ENCODE data around the gene MYRF. TPM values are rescaled to one million over a fixed set of nuclear protein-coding genes. Genes with fewer than 3 reads are reported as not detected.

The MYRF gene
- total and polyA plus RNA-seq, 2 donors from 2014 or later, result 6.0 to 36.3 TPM

- no peaks in the 10 kb centered on the region for H3K9me3 ChIP-seq (ENCODE audit: control insufficient read depth in 2 of 3, insufficient read depth in 1 of 3, low read length in 3 of 3)
- no peaks in the 10 kb centered on the region for H3K27me3 ChIP-seq (ENCODE audit: control insufficient read depth, insufficient read depth, low read length)
- H3K4me3 ChIP-seq (ENCODE audit: low read length in 3 of 3), result no peak overlapping the region
- no peak for TF ChIP-seq CTCF (IDR thresholded peaks at IDR 0.05; ENCODE audit: borderline replicate concordance, extremely low read depth, insufficient read depth)
- H3K36me3 ChIP-seq (ENCODE audit: control insufficient read depth in 2 of 3, insufficient read depth in 3 of 3, low read length in 3 of 3), result peaks cover 0 to 4% (median 0%) of the 10 kb centered on the region in 3 donors
- FAIRE-seq (no peak), DNase-seq (no peak)
- intact Hi-C loops (cut with DNase I), result loop anchor here (5.0 kb wide), 1 partner anchor 49 kb away; the partner anchor contains the start of gene DAGLA
- H3K27ac ChIP-seq (ENCODE audit: low read depth in 2 of 2, low read length in 2 of 2), result no peak overlapping the region
- H3K4me1 ChIP-seq (ENCODE audit: control insufficient read depth in 2 of 3, insufficient read depth in 2 of 3, low read depth in 1 of 3, low read length in 3 of 3), result peaks cover 0 to 3% (median 0%) of the 10 kb centered on the region in 3 donors
- H3K9ac ChIP-seq (ENCODE audit: low read length in 3 of 3), result no peak overlapping the region
Measured at GRCh38 chr11:61731211-61731951, 21.1 kb upstream of the MYRF start.

- no peak overlapping the region for H3K9ac ChIP-seq (ENCODE audit: low read length in 3 of 3)
- H3K27me3 ChIP-seq (ENCODE audit: control insufficient read depth, insufficient read depth, low read length), result no peaks in the 10 kb centered on the region
- peaks cover 0 to 6% (median 0%) of the 10 kb centered on the region in 3 donors for H3K36me3 ChIP-seq (ENCODE audit: control insufficient read depth in 2 of 3, insufficient read depth in 3 of 3, low read length in 3 of 3)
- DNase-seq (no peak), FAIRE-seq (no peak)
- no peak for TF ChIP-seq CTCF (IDR thresholded peaks at IDR 0.05; ENCODE audit: borderline replicate concordance, extremely low read depth, insufficient read depth)
- peaks cover 0 to 3% (median 0%) of the 10 kb centered on the region in 3 donors for H3K4me1 ChIP-seq (ENCODE audit: control insufficient read depth in 2 of 3, insufficient read depth in 2 of 3, low read depth in 1 of 3, low read length in 3 of 3)
- no peak overlapping the region for H3K27ac ChIP-seq (ENCODE audit: low read depth in 2 of 2, low read length in 2 of 2)
- intact Hi-C loops (cut with DNase I), result loop anchor here (5.0 kb wide), 1 partner anchor 50 kb away; the partner anchor contains the start of gene DAGLA
- no peak overlapping the region for H3K4me3 ChIP-seq (ENCODE audit: low read length in 3 of 3)
- no peaks in the 10 kb centered on the region for H3K9me3 ChIP-seq (ENCODE audit: control insufficient read depth in 2 of 3, insufficient read depth in 1 of 3, low read length in 3 of 3)
Measured at GRCh38 chr11:61731952-61732675, 20.3 kb upstream of the MYRF start.

- Histone ChIP-seq H3K9ac (ENCODE audit: low read length in 3 of 3) (no peak overlapping the region), H3K9me3 (ENCODE audit: control insufficient read depth in 2 of 3, insufficient read depth in 1 of 3, low read length in 3 of 3) (no peaks in the 10 kb centered on the region)
Measured at GRCh38 chr11:61732705-61733104, 19.7 kb upstream of the MYRF start.

More at GRCh38 chr11:61732705-61733104, 19.7 kb upstream of the MYRF start:
- intact Hi-C loops (cut with DNase I), result loop anchor here (5.0 kb wide), 1 partner anchor 50 kb away; the partner anchor contains the start of gene DAGLA
- H3K4me1 ChIP-seq (ENCODE audit: control insufficient read depth in 2 of 3, insufficient read depth in 2 of 3, low read depth in 1 of 3, low read length in 3 of 3), result peaks cover 0 to 3% (median 0%) of the 10 kb centered on the region in 3 donors
- H3K36me3 ChIP-seq (ENCODE audit: control insufficient read depth in 2 of 3, insufficient read depth in 3 of 3, low read length in 3 of 3), result peaks cover 0 to 6% (median 0%) of the 10 kb centered on the region in 3 donors
- no peak for TF ChIP-seq CTCF (IDR thresholded peaks at IDR 0.05; ENCODE audit: borderline replicate concordance, extremely low read depth, insufficient read depth)
- DNase-seq (no peak), FAIRE-seq (no peak)
- no peak overlapping the region for H3K27ac ChIP-seq (ENCODE audit: low read depth in 2 of 2, low read length in 2 of 2)
- H3K27me3 ChIP-seq (ENCODE audit: control insufficient read depth, insufficient read depth, low read length), result no peaks in the 10 kb centered on the region
- H3K4me3 ChIP-seq (ENCODE audit: low read length in 3 of 3), result no peak overlapping the region
